PC-3 (cell line): ENCODE data around the gene GAA. TPM values are rescaled to one million over a fixed set of nuclear protein-coding genes. Genes with fewer than 3 reads are reported as not detected.

Experiments
- ATAC-seq: fragments of 200-7000 bp; cut with Tn5 transposase; 2 replicates; pipeline ENCODE4 v1.9.1; 2020; ENCODE audit warnings: mild to moderate bottlenecking, moderate library complexity
- BruUV-seq: library from RNA; stranded (reverse); fragments of 400-500 nt; replicated peaks from 2 replicates; lab custom pipeline; 2021; lab: Mats Ljungman, UMichigan
- CTCF ChIA-PET: fragments of 300-600 bp; sonication (Branson Sonifier 250); formaldehyde crosslinking; loops from one replicate; lab custom pipeline; 2022; ENCODE audit warnings: antibody characterized with exemption; lab: Charles Lee
- POLR2A ChIA-PET: fragments of 300-600 bp; sonication (Branson Sonifier 250); formaldehyde crosslinking; loops from one replicate; lab custom pipeline; 2022; ENCODE audit warnings: antibody characterized with exemption; ENCODE audit not compliant: unreplicated experiment; lab: Charles Lee
- DNase-seq: peaks from one replicate; pipeline ENCODE4 v3.0.0-alpha.2; 2015
- H2AFZ ChIP-seq: fragments of 300-600 bp; sonication (generic); 2 replicates; pipeline ENCODE4 v1.6.0; 2016; ENCODE audit warnings: antibody characterized with exemption, low read length
- H3F3A ChIP-seq: fragments of 300-600 bp; sonication (generic); one replicate; pipeline ENCODE4 v1.6.0; 2017; ENCODE audit warnings: antibody characterized with exemption, low read length, control low read depth, mild to moderate bottlenecking; ENCODE audit not compliant: unreplicated experiment
- H3K27ac ChIP-seq: fragments of 300-600 bp; sonication (generic); 2 replicates; pipeline ENCODE4 v1.5.1; 2016; ENCODE audit warnings: mild to moderate bottlenecking, low read length
- H3K27me3 ChIP-seq: fragments of 300-600 bp; sonication (generic); 2 replicates; pipeline ENCODE4 v1.6.1; 2016; ENCODE audit warnings: low read length, mixed read lengths
- H3K36me3 ChIP-seq: fragments of 300-600 bp; sonication (generic); 2 replicates; pipeline ENCODE4 v1.6.1; 2016; ENCODE audit warnings: low read depth, mixed run types, low read length, mixed read lengths
- H3K4me1 ChIP-seq: fragments of 300-600 bp; sonication (generic); 2 replicates; pipeline ENCODE4 v1.5.1; 2016; ENCODE audit warnings: low read length; ENCODE audit not compliant: insufficient read depth
- H3K4me2 ChIP-seq: fragments of 300-600 bp; sonication (generic); 2 replicates; pipeline ENCODE4 v1.6.0; 2016; ENCODE audit warnings: low read length
- H3K4me3 ChIP-seq: fragments of 300-600 bp; sonication (generic); 2 replicates; pipeline ENCODE4 v1.5.1; 2016; ENCODE audit warnings: mild to moderate bottlenecking, low read length, mixed read lengths
- H3K79me2 ChIP-seq: fragments of 300-600 bp; sonication (generic); 2 replicates; pipeline ENCODE4 v1.6.1; 2017; ENCODE audit warnings: low read length, mixed read lengths
- H3K9ac ChIP-seq: fragments of 300-600 bp; sonication (generic); 2 replicates; pipeline ENCODE4 v1.6.0; 2016; ENCODE audit warnings: mild to moderate bottlenecking, low read length
- H3K9me2 ChIP-seq: fragments of 300-600 bp; sonication (generic); replicated peaks from 2 replicates; pipeline ENCODE4 v1.6.1; 2016; ENCODE audit warnings: mixed run types, low read length, mixed read lengths
- H3K9me3 ChIP-seq: fragments of 300-600 bp; sonication (generic); 2 replicates; pipeline ENCODE4 v1.6.1; 2016; ENCODE audit warnings: low read length, mixed read lengths
- H4K20me1 ChIP-seq: fragments of 300-600 bp; sonication (generic); 2 replicates; pipeline ENCODE4 v1.6.1; 2016; ENCODE audit warnings: low read length, mixed read lengths
- CTCF ChIP-seq: fragments of 300-600 bp; sonication (generic); conservative IDR thresholded peaks from 2 replicates; pipeline ENCODE4 v1.5.1; 2017; ENCODE audit warnings: antibody characterized with exemption, low read depth, mild to moderate bottlenecking, low read length
- EZH2 ChIP-seq: fragments of 300-600 bp; sonication (generic); IDR thresholded peaks from one replicate; pipeline ENCODE4 v1.6.1; 2017; ENCODE audit warnings: antibody characterized with exemption, mild to moderate bottlenecking, low read length; ENCODE audit not compliant: unreplicated experiment
- EZH2phosphoT487 ChIP-seq: fragments of 300-600 bp; sonication (generic); IDR thresholded peaks from 2 replicates; pipeline ENCODE4 v1.6.1; 2018; ENCODE audit warnings: mild to moderate bottlenecking, antibody characterized with exemption, low read length, borderline replicate concordance
- intact Hi-C: fragments of 100-400 bp; cut with micrococcal nuclease; formaldehyde crosslinking; loops from 2 replicates; pipeline ENCODE4 v1.9.0; 2023
- total RNA-seq: library from RNA; depleted of rRNA; stranded (reverse); fragments of >200 nt; gene quantifications from 2 replicates; pipeline ENCODE4 v1.2.3, GENCODE V29; 2014

The GAA gene
- total RNA-seq, 1 experiment from 2014 or later: 76.2 TPM

- Histone ChIP-seq H3F3A (no peaks in the 10 kb centered on the region), H3K9me3 (no peaks in the 10 kb centered on the region), H3K9ac (no peak overlapping the region), H4K20me1 (no peaks in the 10 kb centered on the region), H3K27ac (no peak overlapping the region), H3K4me3 (no peak overlapping the region), H3K79me2 (no peaks in the 10 kb centered on the region), H3K4me1 (0 out of 2 replicates have a peak, but pooled peaks cover 3% of the 10 kb centered on the region), H3K27me3 (no peaks in the 10 kb centered on the region), H3K4me2 (no peak overlapping the region), H3K9me2 (no peaks in the 10 kb centered on the region), H3K36me3 (no peaks in the 10 kb centered on the region), H2AFZ (no peak overlapping the region)
- no peak for ATAC-seq
- intact Hi-C loops: loop anchor here (5.0 kb wide), 1 partner anchor 74 kb away; no protein-coding TSS in a partner anchor
- ChIA-PET CTCF (interaction anchor here (0.5 kb wide), 1 partner anchor 447 kb away, joined by 8 read pairs; no protein-coding TSS in a partner anchor), POLR2A (no interaction called here)
- TF ChIP-seq CTCF: no peak
- BruUV-seq: no TSS peak
- DNase-seq: no peak
Observed at GRCh38 chr17:80081596-80081995, 19.8 kb upstream of the GAA start.

- Histone ChIP-seq H3F3A (no peaks in the 10 kb centered on the region), H3K27ac (no peak overlapping the region), H3K9ac (no peak overlapping the region), H3K4me1 (0 out of 2 replicates have a peak, but pooled peaks cover 3% of the 10 kb centered on the region), H3K79me2 (no peaks in the 10 kb centered on the region), H3K4me3 (peak overlapping the region; percentile 46; the same call in 1 of the 2 replicates), H3K4me2 (peak overlapping the region; percentile 74), H2AFZ (peak overlapping the region; percentile 84), H3K9me3 (no peaks in the 10 kb centered on the region), H3K27me3 (no peaks in the 10 kb centered on the region), H3K36me3 (no peaks in the 10 kb centered on the region), H4K20me1 (no peaks in the 10 kb centered on the region), H3K9me2 (no peaks in the 10 kb centered on the region)
- peak; percentile 91 for DNase-seq
- TF ChIP-seq EZH2phosphoT487 (no peak), CTCF (peak; percentile 94)
- BruUV-seq: no TSS peak
- ChIA-PET CTCF (interaction anchor here (0.6 to 1.2 kb wide), 5 partner anchors 10 to 257 kb away, joined by 3 to 6 read pairs (median 4); partner anchors contain the start of gene GAA), POLR2A (interaction anchor here (0.6 kb wide), 1 partner anchor 52 kb away, joined by 3 read pairs; no protein-coding TSS in a partner anchor)
- ATAC-seq: peak; percentile 88
- intact Hi-C loops: loop anchor here (2.0 to 5.0 kb wide), 2 partner anchors 75 to 170 kb away; no protein-coding TSS in a partner anchor
Observed at GRCh38 chr17:80082403-80083135, 18.8 kb upstream of the GAA start.

- no peaks in the 10 kb centered on the region for H3F3A ChIP-seq
- intact Hi-C loops: loop anchor here (2.0 to 5.0 kb wide), 2 partner anchors 76 to 170 kb away; no protein-coding TSS in a partner anchor
- no peaks in the 10 kb centered on the region for H3K9me3 ChIP-seq
- no peaks in the 10 kb centered on the region for H3K9me2 ChIP-seq
- 0 out of 2 replicates have a peak, but pooled peaks cover 3% of the 10 kb centered on the region for H3K4me1 ChIP-seq
- TF ChIP-seq EZH2phosphoT487 (no peak), CTCF (no peak), EZH2 (no peak)
- no peak overlapping the region for H3K9ac ChIP-seq
- H4K20me1 ChIP-seq: no peaks in the 10 kb centered on the region
- no peak for DNase-seq
- H3K4me3 ChIP-seq: peak overlapping the region; percentile 46; the same call in 1 of the 2 replicates
- POLR2A ChIA-PET: interaction anchor here (0.6 kb wide), 1 partner anchor 52 kb away, joined by 3 read pairs; no protein-coding TSS in a partner anchor
- H3K4me2 ChIP-seq: peak overlapping the region; percentile 74
- H3K36me3 ChIP-seq: no peaks in the 10 kb centered on the region
- no peak overlapping the region for H3K27ac ChIP-seq
- peak overlapping the region; percentile 84 for H2AFZ ChIP-seq
- no peak for ATAC-seq
- no peaks in the 10 kb centered on the region for H3K79me2 ChIP-seq
- CTCF ChIA-PET: interaction anchor here (0.6 to 1.2 kb wide), 2 partner anchors 10 to 75 kb away, joined by 4 to 6 read pairs; no protein-coding TSS in a partner anchor
- no TSS peak for BruUV-seq
- H3K27me3 ChIP-seq: no peaks in the 10 kb centered on the region
Observed at GRCh38 chr17:80083136-80083661, 18.2 kb upstream of the GAA start.
